Measurements from ENCODE around the gene PLCL2.
"Not testable (repeated sequence)": the region's sequence is repeated elsewhere in the genome, so short reads cannot be mapped to it uniquely, and the experiment has no call there.

Gene PLCL2

GRCh38 chr3:17110660-17111396 lies 226.1 kb downstream of the PLCL2 start:
- in situ Hi-C loops (cut with HindIII; ENCODE audit: low sequenced_read_pairs): no loop called here

DNA sequence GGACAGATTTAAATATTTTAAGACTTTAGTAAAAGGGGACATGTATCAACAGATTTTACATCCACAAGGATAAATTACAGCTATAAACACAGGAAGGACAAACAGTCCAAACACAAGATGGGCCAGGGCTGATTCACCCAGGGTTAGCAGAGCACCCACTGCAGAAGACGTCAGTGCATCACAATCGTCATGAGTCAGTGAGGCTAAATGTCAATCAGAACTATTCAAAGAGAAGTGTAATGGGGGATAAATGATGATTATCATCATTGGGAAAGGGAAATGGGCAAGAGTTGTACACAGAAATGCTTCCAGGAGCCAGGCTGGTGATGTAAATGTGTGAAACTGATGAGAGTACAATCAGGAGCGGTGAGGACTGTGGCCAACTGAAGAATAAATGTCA lies 226.8 kb downstream of the PLCL2 start:
- in situ Hi-C loops (cut with HindIII; ENCODE audit: low sequenced_read_pairs): no loop called here

- in situ Hi-C loops (cut with HindIII; ENCODE audit: low sequenced_read_pairs): no loop called here
Measured at GRCh38 chr3:17115186-17115585, 230.4 kb downstream of the PLCL2 start.

GRCh38 chr3:17116007-17116600 lies 231.3 kb downstream of the PLCL2 start:
- in situ Hi-C loops (cut with HindIII; ENCODE audit: low sequenced_read_pairs): no loop called here

DNA sequence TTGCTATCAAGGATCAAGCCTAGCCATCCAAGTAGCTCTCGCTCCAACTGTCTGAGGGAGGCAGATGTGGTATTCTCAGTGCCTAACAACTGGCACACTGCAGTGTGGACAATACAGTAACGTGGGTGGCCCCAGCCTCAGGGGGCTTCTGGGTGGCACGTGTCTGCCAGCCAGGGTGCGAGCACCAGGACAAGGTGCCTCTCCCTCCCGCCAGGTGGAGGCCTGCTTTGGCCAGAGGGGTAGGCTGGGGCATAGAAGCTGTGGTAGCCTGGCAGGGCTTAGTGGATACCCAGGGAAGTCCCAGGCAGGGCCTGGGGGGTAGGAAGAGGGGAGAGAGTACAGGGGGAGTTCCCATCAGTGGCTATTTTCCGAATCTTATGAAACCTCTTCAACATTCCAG lies 234.0 kb downstream of the PLCL2 start:
- in situ Hi-C loops (cut with HindIII; ENCODE audit: low sequenced_read_pairs): no loop called here

GRCh38 chr3:17119201-17120072 lies 234.7 kb downstream of the PLCL2 start:
- in situ Hi-C loops (cut with HindIII; ENCODE audit: low sequenced_read_pairs): no loop called here

GRCh38 chr3:17120115-17120514 lies 235.4 kb downstream of the PLCL2 start:
- in situ Hi-C loops (cut with HindIII; ENCODE audit: low sequenced_read_pairs): no loop called here

GRCh38 chr3:17121336-17121735 lies 236.6 kb downstream of the PLCL2 start:
- in situ Hi-C loops (cut with HindIII; ENCODE audit: low sequenced_read_pairs): no loop called here

GRCh38 chr3:17122758-17123157 lies 238.0 kb downstream of the PLCL2 start:
- in situ Hi-C loops (cut with HindIII; ENCODE audit: low sequenced_read_pairs): no loop called here

- in situ Hi-C loops (cut with HindIII; ENCODE audit: low sequenced_read_pairs): no loop called here
Measured at GRCh38 chr3:17125738-17126442, 241.1 kb downstream of the PLCL2 start.

DNA sequence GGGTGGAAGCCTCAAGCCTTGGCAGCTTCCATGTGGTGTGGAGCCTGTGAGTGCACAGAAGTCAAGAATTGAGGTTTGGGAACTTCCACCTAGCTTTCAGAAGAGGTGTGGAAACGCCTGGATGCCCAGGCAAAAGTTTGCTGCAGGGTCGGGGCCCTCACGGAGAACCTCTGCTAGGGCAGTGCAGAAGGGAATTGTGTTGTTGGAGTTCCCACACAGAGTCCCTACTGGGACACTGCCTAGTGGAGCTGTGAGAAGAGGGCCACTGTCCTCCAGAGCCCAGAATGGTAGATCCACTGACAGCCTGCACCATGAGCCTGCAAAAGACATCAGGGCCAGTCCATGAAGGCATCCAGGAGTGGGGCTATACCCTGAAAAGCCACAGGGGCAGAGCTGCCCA lies 243.9 kb downstream of the PLCL2 start:
- in situ Hi-C loops (cut with HindIII; ENCODE audit: low sequenced_read_pairs): not testable (repeated sequence)

- in situ Hi-C loops (cut with HindIII; ENCODE audit: low sequenced_read_pairs): no loop called here
Measured at GRCh38 chr3:17129556-17129955, 244.8 kb downstream of the PLCL2 start.

DNA sequence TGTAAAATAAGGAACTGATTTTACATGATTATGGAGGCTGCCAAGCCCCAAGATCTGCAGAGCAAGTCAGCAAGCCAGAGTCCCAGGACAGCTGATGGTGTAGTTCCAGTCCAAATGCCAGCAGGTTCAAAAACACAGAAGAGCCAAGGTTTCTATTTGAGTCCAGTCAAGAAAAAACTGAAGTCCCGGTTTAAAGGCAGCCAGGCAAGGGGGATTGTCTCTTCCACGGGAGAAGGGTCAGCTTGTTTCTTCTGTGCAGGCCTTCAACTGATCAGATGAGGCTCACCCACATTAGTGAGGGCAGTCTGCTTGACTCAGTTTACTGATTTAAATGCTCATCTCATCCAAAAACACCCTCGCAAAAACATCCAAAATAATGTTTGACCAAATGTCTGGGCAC lies 246.2 kb downstream of the PLCL2 start:
- in situ Hi-C loops (cut with HindIII; ENCODE audit: low sequenced_read_pairs): no loop called here

- in situ Hi-C loops (cut with HindIII; ENCODE audit: low sequenced_read_pairs): no loop called here
Measured at GRCh38 chr3:17132286-17133115, 247.7 kb downstream of the PLCL2 start.

GRCh38 chr3:17133632-17134545 lies 249.1 kb downstream of the PLCL2 start:
- in situ Hi-C loops (cut with HindIII; ENCODE audit: low sequenced_read_pairs): no loop called here

GRCh38 chr3:17135696-17136095 lies 250.9 kb downstream of the PLCL2 start:
- in situ Hi-C loops (cut with HindIII; ENCODE audit: low sequenced_read_pairs): no loop called here

GRCh38 chr3:17136136-17136721 lies 251.5 kb downstream of the PLCL2 start:
- in situ Hi-C loops (cut with HindIII; ENCODE audit: low sequenced_read_pairs): no loop called here

DNA sequence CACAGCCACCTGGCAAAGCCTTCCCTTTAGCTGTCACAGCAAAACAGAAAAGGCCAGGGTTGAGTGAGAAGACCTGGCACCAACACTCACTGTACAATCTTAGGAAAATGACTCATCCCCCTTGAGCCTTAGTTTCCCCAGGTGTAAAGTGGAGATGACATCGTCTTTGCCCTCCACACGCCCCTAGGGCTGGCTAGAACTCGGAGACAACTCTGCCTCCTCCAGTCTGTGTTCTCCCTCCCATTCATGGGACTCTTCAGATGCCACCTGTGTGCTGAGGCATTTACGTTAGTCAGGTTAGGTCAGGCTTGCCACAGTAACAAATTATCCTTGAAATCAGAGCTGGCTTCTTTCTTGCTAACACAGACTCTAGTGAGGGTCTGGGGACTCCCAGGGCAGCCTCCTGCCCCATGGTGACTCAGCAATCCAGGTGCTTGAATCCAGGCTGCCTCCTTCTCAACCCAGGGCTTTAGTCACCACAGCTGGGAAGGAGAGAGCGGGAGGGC lies 252.6 kb downstream of the PLCL2 start:
- in situ Hi-C loops (cut with HindIII; ENCODE audit: low sequenced_read_pairs): no loop called here

Measured in DLD1 (cell line).